ENCODE results near the gene DNAAF8.

DNA sequence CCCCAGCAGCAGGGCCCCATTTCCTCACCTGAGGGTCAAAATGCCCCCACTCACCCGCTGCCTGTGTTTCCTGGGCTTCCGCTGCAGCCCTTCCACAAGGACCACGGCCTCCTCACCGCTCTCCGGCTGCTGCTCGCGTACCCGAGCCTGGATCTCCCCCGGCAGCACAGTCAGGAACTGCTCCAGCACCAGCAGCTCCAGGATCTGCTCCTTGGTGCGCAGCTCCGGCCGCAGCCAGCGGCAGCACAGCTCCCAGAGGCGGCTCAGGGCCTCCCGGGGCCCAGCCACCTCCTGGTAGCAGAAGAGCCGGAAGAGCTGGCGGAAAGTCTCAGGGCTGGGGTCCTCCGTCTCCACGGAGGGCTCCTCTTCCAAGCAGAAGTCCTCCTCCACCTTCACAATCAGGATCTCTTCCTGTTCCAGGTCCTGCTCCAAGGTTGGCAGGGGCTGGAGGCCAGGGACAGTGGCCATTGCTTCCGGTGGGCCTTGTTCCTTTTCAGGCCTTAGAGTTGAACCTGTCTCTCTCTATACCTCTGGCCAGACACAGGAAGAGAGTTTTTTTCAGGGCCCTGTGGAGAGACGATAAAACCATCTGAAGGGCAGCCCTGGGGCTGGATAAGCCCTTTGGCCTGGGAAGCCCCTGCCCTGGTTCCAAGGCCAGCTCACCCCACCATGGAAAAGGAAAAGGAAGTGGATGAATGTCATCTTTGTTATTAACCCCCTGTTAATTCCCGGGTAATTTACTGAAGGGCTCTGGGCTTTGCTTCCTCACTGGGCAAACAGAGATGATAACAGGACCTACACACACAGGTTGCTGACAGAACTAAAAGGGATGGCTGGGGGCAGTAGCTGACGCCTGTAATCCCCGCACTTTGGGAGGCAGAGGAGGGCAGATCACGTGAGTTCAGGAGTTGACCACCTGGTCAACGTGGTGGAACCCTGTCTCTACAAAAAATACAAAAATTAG lies 31.5 kb downstream of the DNAAF8 start:
- TF ChIP-seq, protein P1, sequence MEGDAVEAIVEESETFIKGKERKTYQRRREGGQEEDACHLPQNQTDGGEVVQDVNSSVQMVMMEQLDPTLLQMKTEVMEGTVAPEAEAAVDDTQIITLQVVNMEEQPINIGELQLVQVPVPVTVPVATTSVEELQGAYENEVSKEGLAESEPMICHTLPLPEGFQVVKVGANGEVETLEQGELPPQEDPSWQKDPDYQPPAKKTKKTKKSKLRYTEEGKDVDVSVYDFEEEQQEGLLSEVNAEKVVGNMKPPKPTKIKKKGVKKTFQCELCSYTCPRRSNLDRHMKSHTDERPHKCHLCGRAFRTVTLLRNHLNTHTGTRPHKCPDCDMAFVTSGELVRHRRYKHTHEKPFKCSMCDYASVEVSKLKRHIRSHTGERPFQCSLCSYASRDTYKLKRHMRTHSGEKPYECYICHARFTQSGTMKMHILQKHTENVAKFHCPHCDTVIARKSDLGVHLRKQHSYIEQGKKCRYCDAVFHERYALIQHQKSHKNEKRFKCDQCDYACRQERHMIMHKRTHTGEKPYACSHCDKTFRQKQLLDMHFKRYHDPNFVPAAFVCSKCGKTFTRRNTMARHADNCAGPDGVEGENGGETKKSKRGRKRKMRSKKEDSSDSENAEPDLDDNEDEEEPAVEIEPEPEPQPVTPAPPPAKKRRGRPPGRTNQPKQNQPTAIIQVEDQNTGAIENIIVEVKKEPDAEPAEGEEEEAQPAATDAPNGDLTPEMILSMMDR (conservative IDR thresholded peaks at IDR 0.05 in 1 of 2, IDR thresholded peaks at IDR 0.05 in 1 of 2; ENCODE audit: extremely low read depth in 1 of 2, insufficient read depth in 1 of 2, low read depth in 1 of 2, low read length in 2 of 2) = no peak
- TF ChIP-seq EZH2 (IDR thresholded peaks at IDR 0.05; ENCODE audit: borderline replicate concordance, low read length) = no peak
